Measurements from ENCODE around the gene RHOBTB3.
A peak's percentile ranks its signal among the peaks of the same experiment; 100 is the strongest.

The RHOBTB3 gene

GRCh38 chr5:95733107-95733665 is 2.0 kb downstream of the RHOBTB3 start:
- DNase-seq = no peak

DNA sequence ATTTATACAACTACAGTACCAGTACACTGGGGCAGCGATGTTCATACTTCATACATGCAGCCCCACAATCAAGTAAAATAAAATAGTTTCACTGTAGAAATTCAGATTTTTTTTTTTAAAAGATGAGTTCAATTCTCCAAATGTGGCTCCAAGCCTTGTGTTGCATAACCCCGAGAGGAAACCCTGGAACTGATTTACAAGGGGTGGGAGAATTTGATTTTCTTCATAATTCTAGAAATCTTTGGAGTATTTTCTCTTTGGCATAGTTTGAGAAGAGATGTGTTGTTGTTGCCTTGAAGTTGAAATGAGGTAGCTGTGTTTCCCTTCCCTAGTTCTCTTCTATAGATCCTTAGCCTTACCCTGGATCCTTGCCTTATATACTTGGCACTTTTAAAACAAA is 3.1 kb downstream of the RHOBTB3 start:
- DNase-seq = no peak

DNA sequence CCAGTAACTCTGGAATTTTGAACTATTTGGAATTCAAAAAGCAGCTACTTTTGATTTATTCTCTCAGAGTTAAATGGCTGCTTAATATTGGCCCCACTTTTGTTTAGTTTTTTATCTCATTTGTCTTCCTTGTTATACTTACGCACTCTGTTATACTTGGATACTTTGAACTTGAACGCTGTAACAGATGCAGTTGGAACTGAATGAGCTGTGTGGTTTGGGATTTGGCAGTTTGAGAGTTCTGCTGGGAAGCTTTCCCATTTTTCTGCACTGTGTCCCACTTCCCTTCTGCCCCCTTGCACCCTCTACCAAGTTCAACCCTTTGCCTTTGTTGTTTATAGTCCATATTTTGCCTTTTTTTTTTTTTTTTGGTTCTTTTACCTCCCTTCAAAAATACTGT is 3.8 kb downstream of the RHOBTB3 start:
- DNase-seq = no peak

- DNase-seq = no peak
Observed at GRCh38 chr5:95735406-95735805, 4.3 kb downstream of the RHOBTB3 start.

GRCh38 chr5:95738072-95738471 is 6.9 kb downstream of the RHOBTB3 start:
- DNase-seq = no peak

- DNase-seq = no peak
Observed at GRCh38 chr5:95738834-95739233, 7.7 kb downstream of the RHOBTB3 start.

DNA sequence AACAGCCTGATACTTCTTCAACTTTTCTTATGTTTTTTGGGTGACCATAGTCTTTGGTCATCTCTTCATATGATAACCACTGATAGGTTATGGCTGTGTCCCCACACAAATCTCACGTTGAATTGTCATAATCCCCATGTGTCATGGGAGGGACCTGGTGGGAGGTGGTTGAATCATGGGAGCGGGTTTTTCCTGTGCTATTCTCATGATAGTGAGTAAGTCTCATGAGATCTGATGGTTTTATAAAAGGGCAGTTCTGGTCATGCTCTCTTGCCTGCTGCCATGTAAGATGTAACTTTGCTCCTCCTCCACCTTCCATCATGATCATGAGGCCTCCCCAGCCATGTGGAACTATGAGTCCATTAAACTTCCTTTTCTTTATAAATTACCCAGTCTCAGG is 8.7 kb downstream of the RHOBTB3 start:
- DNase-seq = no peak

- no peak for DNase-seq
Observed at GRCh38 chr5:95741458-95741857, 10.3 kb downstream of the RHOBTB3 start.

DNA sequence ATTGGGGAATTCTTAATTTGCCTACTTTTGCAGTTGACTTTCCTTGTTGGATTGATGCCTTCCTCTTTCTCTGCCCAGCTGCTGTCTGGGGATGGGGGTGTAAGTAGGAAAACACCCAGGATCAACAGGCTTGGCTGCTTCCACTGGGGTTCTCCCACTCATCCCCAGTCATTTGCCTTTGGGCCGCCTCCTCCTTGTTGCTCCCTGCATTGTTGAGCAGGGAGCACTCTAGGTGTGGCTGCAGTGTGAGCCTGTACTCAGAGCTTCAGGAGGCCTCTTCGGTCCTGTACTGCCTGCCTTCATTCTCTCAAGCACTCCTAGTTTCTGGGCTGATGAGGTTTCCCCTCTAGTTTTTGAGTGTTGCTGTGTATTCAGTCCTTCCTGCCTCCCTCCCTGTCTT is 12.1 kb downstream of the RHOBTB3 start:
- DNase-seq = no peak

DNA sequence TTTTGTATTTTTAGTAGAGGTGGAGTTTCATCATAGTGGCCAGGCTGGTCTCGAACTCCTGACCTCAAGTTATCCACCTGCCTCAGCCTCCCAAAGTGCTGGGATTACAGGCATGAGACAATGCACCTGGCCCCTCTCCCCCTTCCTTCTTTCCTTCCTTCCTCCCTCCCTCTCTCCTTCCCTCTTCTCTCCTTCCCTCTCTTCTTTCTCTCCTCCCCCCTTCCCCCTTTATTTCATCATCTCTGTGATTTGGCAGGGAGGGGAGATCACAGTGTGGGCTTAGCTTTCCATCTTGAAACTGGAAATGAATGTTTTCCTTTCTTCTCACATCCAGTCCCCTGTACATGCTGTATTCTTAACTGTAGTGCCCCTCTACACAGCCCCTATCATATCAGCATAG is 12.7 kb downstream of the RHOBTB3 start:
- DNase-seq = no peak

DNA sequence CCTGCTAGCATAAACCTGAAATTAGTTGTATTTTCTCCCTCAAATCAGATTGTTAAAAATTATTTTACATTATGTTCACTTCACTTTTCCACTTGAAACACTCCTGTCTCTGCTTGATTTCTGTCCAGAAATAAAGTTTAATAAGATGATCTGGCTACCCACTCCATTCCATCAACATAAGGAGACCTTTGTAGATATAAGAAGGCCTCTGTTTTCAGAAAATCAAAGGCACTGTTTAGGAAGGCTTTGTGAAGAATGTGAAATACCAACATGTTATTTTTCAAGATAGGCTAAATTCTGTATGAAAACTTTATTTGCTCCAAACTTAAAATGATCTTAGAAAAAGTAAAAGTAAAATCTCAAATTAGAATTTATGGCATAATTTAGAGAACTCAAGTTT is 15.1 kb downstream of the RHOBTB3 start:
- DNase-seq = no peak

DNA sequence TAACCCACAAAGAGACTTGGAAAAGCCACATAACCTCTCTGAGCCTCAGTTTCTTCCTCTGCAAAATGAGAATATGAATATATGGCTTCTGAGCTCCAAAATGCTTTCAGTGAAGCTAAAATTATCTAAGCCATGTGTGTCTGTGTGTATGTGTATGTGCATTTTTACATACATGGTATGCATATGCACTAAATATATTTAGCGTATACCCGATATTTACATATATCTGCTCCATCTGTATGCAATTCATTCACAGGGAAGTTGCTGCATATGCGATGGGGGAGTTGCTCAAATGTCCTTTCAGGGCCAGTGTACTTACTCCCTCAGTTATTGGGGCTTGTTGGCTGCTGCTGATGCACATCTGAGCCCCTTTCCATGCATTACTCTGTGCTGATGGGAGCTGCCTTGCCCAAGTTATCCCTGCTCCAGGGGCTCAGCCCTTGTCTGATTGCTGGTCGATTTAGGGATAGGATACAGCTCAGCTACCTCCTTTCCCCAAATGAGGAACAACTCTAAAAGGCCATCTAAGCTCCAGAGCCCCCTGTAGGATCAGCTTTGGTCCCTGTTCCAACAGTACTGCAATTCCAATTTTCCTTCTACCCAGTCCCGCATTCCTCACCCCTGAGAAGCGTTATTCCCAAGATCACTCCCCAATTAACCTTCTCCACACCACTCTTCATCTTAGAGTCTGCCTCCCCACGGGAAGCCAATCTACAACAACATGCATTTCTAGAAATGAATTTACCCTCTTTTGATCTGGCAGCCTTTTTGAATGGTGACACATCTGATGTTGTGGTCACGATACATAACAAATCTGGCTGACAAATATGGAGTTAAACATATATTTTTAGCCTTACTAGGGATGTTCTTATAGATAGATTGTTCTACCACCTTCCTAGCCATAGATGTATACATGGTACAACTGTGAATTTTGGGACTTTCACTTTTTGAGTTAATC is 15.9 kb downstream of the RHOBTB3 start:
- peak; percentile 46 for DNase-seq

DNA sequence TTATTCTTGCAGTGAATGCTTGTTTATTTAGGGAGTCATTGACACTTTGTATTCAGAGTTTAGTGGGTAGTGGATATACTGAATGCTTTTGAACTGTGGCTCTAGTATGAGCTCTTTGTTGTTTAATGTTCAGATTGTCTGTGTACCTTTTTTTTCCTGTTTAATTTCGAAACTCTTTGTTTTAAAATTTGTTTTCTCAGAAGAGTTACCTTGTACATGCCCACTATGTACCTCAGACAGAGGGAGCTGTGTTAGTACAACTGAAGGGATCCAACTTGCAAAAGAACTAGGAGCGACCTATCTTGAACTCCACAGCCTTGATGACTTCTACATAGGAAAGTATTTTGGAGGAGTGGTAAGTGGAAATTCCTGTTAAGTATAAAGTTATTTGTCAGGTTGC is 17.0 kb downstream of the RHOBTB3 start:
- DNase-seq = no peak

DNA sequence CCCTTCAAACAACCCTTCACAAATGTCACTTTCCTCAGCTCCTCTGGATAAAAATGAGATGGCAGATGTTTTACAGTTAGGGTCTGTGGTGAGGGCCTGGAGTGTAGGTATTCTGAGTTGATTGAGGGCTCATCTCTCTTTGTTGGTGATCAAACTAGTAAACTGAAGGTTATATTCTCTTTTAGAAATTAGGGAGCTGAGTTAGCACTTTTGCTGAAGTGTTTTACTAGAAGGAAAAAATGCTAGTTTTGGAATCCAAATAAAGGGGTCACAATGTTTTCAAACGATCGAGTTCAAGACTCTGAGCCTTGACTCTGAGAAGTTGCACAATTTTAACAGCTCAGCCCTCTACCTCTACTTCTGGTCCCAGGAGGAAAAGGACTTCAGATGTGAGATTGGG is 23.4 kb downstream of the RHOBTB3 start:
- no peak for DNase-seq

DNA sequence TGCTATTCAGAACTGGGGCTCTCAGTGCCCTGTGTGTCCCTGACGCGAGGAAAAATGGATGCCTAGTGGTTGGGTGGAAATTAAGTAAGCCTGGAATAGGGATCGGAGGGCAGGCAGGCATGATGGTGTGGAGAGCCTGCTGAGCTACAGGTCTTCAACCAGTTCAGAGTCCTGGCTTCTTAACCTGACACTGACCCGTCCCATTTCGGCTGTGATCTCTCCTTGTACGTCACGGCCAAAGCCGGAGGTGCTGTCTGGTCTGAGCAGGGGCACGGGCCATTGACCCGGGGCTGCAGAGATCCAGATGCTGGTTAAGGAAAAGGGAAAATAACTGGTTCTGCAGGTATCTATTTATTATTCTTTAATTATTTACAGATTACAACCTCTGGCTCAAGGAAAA is 27.9 kb downstream of the RHOBTB3 start:
- no peak for DNase-seq

DNA sequence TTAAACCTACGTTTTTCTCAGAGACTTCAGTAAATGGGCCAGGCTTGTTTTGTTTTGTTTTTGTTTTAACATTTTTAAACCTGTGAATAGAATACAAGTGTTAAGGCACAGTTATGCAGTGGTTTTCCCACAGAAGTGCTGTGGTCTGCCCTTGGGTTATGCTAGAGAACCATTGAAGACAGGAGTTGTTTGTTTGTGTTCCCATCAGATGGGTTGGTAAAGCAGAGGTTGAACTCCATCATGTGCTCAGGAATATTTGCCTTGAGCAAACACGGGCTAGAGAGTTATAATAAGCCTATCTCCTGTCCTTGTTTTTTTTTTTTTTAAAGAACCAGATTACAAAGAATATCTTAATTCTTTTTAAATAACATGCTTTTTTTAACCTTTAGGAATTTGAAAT is 28.5 kb downstream of the RHOBTB3 start:
- DNase-seq = peak; percentile 32

- peak; percentile 99 for DNase-seq
Observed at GRCh38 chr5:95760273-95761191, 29.4 kb downstream of the RHOBTB3 start.

GRCh38 chr5:95761771-95762651 is 30.9 kb downstream of the RHOBTB3 start:
- peak; percentile 50 for DNase-seq

DNA sequence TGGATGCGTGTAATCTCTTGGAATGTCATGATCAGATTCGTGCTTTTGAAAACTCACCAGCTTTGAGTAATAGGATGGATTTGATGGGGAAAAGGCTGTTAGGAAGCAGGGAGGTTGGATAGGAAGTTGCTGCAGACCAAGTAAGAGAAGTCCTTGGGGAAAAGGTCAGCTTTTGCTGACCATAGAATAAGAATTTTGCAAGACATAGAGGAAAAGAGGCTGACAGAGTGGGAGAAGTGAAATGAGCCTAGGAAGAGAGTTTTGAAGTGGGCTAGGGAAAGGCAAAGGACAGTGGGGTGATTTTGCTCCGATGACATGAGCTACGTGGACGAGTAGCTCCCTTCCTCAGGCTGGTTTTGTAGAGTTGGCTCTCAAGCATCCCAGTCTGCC is 31.5 kb downstream of the RHOBTB3 start:
- no peak for DNase-seq

- DNase-seq = no peak
Observed at GRCh38 chr5:95763941-95764340, 32.8 kb downstream of the RHOBTB3 start.

DNA sequence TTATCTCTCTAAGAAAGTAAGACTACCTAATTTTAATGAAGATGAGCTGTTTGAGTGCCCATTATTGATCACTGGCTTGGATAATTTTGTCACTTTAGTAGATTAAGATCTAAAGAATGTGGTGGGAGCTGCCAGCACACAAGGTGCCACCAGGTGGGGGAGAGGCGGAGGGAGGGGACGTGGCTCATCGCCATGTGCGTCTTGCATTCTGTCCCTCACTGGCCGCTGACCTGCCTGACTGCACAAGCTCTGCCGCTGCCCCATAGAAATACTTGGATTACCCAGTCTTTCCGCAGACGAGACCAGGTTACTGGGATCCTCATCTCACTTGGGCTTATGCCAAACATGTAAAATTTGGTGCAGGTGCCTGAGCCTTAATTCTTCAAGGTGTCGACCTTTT is 37.6 kb downstream of the RHOBTB3 start:
- no peak for DNase-seq
